GM18868 (cell line): ENCODE measurements around the gene FOXN3.
"Not testable (repeated sequence)": the region's sequence is repeated elsewhere in the genome, so short reads cannot be mapped to it uniquely, and the experiment has no call there.

Experiments
- ATAC-seq: cut with Tn5 transposase; IDR thresholded peaks from one replicate; pipeline ENCODE4 v1.9.1; 2021; ENCODE audit warnings: mild to moderate bottlenecking, moderate library complexity; ENCODE audit not compliant: unreplicated experiment

FOXN3 gene

DNA sequence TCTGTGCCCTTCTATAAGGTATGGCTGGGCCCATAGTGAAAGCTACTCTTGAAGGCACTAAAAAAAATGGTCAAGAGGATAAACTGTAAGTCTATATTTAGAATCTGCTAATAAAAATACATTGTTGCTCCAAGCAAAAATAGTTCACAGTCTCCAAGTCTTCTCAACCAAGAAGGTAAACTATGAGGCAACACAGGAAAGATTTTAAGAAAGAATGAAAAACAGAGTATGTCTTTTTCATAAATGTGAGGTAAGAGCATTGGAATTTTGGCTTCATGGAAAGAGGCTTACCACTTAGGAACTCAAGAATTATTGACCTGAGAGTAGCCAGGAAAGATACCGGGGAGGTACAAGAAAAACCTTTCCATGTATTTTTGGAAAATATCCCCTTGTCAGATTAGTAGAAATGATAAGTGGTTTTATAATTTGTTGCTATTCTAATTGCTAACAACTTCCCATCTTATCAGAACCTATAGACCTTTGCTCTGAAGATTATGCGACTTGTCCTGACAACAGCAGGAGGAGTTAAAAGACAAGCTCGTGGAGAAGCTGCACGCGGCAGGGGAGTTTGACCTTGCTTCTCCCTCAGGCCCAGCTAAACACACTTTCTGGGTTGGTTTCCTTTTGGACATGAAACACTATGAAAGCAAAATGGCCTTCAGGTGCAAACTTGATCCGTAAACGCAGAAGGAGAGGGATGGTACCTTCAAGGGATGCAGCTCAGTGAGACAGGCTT, 238.1 kb downstream of the FOXN3 start:
- no peak for ATAC-seq

DNA sequence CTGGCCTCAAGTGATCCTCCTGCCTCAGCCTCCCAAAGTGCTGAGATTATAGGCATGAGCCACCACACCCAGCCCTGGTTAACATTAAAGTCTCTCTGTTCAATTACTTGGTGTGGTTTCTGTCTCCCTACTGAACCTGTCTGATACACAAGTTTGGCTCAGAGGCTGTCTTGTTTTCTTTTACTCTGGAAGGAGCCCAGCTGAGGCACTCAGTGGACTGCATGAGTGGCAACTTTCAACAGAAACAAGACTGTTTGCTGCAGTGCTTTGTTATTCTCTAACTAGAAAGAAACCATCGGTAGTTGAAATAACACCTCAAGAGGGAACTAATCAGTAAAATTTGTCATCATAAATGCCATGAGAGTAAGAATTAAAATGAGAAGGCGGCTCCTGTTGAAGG, 238.7 kb downstream of the FOXN3 start:
- no peak for ATAC-seq

DNA sequence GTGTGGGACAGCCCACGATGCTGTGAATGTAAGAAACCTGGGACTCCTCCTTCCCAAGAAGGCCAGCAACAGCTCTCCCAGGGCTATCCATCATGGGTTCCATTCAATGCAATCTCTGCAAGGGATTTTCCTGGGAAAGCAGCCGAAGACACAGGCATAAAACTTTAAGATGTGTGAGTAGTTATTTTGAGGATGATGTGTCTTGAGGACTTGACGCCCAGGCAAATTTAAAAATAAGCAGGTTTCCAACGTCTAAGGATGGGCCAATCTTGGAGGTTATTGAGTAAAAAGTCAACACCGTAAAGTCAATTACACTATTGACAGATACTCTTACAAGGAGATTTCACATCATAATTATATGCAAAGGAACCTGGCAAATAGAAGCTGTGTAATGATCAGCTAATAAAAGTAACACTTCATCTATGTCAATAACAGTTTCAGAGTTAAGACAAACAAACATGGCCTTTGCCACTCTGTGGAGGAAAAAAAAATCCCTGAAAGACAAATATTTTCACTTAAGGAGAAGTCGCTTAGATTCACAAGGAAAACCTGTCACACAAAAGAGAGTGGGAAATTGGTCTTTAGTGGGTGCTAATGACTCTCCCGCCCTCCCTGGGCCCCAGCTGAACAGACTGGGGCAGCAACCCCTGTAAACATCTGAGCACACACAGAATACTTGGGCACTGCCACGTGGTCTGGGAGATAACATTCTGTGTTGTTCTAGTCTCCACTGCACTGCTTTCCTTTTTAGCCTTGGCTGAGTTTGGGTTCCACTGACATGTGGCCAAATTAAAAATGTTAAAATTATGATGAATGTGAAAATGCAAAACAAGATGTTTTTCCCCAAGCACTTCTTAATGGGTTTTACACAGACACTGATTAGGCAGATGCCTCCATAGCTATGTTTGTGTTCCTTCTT, 240.9 kb downstream of the FOXN3 start:
- no peak for ATAC-seq

DNA sequence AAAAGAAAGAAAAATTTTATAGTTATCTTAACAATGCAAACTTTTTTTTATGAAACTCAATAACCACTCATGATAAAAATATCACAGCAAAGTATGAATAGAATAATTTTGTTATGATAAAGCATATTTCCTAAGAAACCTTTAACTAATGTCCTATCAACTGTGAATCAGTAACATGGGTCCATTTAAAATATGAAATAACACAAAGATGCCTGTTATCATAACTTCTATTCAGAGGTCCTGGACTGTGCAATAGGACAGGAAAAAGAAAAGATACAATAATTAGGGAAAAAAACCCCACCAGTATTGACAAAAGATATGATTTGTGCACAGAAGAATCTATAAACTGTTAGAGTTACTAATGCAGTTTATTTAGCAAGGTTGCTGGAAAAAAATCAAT, 245.4 kb downstream of the FOXN3 start:
- no peak for ATAC-seq

DNA sequence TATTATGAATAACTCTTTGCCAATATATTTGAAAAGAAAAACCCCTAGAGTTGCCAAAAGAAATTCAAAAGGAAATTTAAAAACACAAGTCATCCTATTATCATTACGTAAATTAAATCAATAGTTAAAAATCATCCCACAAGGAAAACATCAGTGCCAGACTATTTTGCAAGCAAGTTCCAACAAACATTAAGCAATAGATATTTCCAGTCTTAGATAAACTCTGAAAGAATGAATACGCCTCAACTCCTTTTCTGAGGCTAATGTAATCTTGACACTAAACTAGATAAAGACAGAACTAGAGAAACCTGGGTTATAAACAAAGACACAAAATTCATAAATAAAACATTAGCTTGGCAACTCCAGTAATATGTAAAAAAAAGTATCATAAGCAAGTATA, 245.9 kb downstream of the FOXN3 start:
- ATAC-seq = no peak

DNA sequence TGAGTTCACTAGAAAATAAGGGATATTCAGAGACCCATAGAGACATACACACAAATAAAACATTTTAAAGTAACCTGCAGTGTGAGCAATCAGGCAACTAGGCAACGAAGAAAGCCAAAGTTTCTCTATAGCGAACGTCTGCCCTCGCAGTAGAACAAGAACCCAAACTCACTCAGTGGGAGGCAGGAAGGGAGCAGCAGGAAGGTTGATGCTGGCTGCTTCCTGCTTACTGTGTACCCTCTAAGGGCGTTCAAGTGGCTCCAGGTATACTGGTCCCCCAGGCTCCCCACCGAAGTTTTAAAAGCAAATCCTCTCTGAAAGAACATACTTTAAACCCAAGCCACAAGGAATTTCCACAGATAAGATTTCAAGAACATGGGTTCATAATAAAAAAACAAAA, 249.3 kb downstream of the FOXN3 start:
- no peak for ATAC-seq

DNA sequence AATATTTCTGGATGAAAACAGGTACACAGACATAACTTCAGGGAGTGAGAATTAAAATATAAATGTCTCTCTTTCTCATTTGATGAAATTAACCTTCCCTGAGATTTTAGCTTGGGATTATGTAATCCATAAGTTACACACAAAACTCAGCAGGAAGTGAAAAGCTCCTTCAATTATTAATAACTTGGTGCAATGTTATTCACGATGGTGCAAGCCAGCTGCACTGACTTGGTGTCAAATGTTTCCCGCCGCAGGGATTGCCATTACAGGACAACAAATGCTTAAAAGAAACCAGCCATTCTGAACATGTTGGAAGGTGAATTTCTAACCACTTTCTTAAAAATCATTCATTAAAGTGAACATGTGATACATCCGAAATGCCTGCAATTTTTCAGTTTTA, 250.4 kb downstream of the FOXN3 start:
- no peak for ATAC-seq

DNA sequence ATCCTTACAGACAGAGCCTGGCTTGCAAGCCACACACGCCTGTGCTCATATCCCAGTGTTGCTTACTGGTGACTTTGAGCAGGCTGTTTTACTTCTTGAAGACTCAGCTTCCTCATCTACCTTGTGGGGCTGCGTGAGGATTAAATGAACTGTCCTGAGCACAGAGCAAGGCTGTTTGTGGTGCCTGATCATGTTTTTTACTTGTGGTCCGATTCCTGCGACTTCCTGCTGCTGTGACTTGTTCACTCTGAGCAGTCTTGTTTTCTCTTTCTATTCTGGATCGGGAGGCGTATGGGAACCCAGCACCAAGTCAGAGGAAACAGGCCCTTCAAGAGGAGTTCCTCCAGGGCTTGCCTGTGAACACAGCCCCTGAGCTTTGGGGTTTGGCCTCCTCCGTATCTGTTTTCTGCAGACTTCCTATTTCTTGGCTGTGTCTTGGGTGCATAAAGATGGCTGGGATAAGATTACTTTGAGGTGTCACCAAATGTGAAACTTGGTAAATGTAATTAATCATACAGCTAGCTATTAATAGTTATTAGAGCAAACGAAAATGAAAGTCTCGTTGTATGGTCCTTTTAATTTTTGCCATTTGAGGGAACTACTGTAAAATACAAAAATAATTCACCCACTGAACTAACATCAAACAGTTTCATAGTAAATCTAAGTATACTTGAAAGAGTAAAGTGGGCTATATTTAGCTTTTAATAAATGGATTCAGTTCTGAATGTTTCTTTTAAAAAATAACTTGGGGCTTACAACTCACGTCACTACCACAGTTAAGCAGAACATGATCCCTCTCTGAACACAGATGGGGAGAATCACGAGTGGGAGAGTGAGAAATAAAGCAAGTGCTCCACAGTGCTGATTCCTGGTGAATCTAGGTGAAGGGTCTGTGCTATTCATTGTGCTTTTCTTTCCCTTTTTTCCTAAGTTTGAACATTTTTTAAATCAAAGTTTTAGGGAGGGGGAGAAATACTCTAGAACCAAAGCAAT, 251.5 kb downstream of the FOXN3 start:
- peak; percentile 56 for ATAC-seq

DNA sequence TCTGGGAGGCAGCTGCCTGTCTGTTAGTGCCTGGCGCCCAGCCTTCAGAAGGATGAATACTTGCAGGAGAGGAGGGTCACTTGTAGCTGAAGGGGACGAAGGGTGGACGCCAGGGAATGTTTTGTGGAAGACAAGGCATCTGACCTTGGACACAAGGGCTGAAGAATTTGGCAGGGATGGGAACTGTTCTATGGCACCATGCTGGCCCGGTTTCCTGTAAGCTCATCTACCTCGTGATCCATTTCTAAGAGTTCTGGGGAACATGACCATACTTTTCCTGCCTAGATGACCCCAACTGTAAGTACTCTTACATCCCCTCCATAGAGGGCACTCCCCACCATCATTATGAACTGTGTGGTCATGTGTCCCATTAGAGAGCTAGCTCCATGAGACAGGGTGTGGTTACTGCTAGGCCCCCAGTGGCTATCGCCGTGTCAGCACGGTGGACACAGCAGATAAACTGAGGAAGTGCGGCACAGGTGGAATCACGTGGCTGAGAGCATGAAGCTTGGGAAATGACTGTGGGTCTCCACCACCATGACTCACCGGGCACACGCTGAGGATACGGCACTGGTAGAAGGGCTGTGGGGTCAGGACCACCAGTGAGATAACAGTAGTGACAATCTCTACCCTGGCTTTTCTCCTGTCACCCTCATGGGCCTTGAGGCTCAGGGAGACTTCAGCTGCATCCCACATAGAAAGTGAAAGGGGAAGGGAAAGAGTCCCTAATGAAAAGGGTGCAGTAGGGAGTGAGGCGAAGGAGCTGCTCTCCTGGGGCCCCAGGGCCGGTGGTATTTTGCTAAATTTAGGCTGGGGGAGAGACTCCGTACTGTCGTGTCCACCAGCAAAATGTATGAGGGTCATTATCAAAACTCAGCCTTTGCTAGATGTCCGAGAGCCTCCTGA, 252.6 kb downstream of the FOXN3 start:
- ATAC-seq = peak; percentile 44

DNA sequence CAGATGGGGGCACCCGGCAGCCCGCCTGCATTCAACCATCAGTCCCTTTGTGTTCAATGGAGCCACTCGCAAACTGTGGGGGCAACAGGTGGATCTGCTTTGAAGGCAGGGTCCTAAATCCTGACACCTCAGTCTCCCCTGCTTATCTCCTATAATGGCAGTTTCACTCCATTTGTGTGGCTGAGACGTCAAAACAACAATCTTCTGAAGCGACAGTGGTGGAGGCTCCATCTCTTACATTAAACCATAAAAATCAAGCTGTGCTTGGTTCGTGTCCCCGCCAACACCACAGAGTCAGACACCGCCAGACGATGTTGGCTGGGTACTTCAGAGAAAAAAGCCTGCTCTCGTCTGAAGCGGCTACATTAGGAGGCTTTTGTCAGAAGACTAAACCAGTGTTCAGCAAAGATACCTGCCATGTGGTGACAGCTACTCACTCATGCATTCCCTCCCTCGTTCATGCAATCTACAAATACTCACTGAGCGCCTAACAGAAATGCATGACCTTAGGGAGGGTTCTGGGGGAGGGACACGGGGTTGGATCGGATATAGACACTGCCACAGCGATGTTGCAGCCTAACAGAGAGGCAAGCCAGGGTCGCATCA, 253.9 kb downstream of the FOXN3 start:
- ATAC-seq = no peak

DNA sequence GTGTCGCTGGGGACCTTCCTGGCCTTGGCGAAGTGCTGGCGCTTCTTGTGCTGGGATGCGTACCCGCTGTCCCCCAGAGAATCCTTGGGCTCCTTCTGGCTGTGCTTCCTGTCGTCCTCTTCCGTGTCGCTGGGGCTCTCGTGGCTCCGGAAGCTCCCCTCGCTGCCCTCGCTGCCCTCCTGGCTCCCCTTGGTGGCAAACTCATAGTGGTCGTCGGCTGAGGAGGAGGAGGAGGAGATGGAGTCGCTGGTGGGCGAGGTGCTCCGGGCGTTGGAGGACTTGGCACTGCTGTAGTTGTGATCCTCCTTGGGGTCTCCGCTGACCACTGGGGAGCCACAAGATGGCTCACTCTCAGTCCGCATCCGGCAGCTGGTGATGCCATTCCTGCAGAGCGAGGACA, 254.4 kb downstream of the FOXN3 start:
- no peak for ATAC-seq

DNA sequence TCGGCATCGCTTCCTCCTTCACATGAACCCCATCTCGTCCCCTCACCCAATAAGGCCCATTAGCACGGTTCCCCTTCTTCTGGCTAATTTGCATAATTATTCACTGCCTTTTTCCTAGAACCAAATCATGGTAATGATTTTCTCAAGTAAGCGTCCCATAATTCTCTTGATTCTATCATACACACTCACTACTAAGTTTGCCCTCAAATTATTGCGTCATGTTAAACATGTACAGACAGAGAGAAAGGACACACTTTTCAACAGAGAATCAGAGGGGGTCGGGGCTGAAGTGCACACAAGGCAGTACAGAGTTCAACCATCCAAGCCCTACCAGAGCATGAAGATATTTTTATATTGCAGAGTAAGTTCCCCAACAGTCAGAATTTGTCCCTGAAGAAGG, 256.6 kb downstream of the FOXN3 start:
- ATAC-seq = no peak

DNA sequence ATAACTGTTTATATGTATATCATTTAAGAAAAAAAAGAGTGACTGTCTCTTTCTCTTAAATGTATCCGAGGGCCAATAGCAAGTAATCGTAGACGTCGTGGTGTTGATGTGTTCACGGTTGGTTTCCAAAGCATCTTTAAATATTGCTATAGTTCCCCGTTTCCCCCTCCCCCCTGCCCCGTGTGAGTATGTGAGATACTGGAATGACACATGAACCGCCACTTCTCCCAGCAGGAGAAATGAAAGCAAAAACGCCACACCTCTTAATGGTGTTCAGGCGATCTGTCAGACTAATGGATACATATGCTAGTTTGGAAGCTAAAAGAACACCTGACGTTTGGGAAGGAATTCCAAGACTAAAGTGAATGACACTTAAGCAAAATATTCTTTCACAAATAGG, 258.3 kb downstream of the FOXN3 start:
- no peak for ATAC-seq

DNA sequence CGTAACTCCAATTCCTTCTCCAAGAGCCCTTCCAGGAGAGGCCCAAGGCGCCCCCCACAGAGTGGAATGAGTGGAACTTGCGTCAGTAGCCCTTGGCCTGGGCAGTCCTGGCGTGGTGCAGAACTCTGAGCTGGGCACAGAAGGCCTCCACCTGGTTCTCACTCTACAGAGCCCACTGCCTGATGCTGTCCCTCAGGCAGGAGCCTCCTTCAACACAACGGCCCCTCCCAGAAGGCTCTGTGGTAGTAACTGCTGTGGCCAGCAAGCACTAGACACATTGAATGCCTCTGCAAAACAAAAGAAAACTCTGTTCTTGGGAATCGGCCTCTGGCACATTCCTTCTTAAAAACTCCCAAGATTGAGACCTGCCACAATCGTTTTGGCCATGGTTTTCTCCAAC, 258.9 kb downstream of the FOXN3 start:
- not testable (repeated sequence) for ATAC-seq

DNA sequence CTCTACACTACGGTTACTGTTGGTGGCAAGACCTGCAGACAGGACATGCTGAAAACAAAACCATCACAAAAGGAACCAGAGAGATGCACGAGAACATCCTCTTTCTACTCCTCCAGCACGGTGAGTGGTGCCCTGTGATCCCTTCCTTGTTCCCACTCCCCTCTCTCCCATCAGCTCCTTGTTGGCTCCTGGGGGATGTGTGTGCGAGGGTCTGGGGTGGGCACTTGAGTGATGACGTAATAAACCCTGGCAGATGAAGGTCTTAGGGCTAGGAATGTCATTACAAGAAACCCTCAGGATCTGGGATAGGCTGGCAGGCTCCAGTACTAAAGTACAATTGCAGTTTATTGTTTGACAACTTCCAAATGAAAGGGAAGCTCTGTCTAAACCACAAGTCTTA, 261.5 kb downstream of the FOXN3 start:
- no peak for ATAC-seq

DNA sequence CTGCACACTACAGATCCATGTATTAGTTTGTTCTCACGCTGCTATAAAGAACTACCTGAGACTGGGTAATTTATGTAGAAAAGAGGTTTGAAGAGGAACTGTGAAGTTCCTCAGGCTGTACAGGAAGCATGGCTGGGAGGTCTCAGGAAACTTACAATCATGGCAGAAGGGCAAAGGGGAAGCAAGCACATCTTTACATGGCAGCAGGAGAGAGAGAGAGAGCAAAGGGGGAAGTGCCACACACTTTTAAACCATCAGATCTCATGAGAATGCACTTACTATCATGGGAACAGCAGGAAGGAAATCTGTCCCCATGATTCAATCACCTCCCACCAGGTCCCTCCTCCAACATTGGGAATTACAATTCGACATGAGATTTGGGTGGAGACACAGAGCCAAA, 265.3 kb downstream of the FOXN3 start:
- not testable (repeated sequence) for ATAC-seq

DNA sequence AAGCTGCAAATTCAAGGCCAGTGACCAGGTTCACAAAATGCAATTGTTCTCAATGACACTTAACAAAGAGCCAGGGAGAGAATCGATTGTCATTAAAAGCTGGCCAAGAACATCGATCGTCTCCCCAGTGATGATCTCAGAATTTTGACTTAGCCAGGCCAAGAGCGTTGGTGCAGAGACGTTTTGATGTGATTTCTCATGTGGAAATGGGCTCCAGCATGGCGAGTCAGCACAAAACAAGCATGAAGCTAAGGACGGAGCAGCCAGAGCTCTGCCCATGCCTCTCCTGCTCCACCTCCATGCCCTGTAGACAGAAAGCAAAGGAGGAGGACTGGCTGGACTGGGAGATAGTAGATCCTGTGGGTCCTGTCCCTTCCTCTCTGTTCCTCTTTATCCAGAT, 270.8 kb downstream of the FOXN3 start:
- ATAC-seq = no peak

DNA sequence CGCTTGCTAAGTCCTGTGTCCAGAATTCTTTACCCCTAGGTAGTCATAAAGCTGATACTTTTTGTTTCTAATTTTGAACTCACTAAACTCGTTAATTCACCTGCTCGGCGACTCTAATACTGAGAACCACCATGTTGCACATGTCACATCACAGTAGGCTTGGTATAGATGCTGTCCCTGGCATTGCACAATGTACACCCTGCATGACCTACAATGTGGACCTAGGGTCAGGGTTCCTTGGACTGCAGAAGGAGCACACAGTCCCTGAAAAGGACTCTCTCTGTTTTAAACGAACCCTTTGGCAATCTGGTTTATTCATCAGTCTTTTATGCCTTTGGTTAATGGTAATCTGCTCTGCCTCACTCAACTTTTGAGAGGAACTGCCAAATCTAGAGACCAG, 272.4 kb downstream of the FOXN3 start:
- ATAC-seq = no peak

DNA sequence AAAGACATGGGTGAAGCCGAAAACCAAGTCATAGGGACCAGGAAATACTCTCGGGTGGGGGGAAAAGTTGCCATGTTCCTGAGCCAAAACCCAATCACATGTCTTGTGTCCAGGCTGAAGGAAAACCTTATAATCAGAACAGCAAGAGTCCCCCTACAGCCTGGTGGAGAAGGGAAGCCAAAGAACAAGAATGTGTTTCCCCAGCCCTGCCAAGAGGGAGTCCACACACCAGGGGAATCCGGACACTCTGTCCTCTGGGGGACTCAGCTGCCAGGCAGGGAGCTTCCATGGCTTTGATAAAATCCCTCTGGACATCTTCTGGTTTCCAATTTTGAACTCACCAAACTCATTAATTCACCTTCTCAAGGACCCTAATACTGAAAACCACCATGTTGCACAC, 273.0 kb downstream of the FOXN3 start:
- ATAC-seq = no peak

DNA sequence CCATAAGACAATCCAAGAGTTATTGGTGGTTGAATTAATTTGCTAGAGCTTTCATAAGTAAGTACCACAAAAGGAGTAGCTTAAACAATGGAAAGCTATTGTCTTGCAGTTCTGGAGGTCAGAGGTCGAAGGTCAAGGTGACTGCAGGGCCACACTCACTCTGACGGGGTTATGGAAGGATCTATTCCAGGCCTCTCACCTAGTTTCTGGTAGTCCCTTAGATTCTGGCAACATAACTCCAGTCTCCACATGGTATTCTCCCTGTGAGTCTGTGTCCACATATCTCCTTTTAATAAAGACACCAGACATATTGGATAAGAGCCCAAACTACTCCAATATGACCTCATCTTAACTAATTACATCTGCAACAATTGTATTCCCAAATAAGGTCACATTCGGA, 273.4 kb downstream of the FOXN3 start:
- no peak for ATAC-seq
